Stimulated activated CD8-positive, alpha-beta memory T cell treated with anti-CD3 and anti-CD28 coated beads, Interleukin-12 subunit alpha, Interleukin-12 subunit beta, amount 100 ng/mL, for 24 hours (primary cell): ENCODE results near the gene TMEM74B.
"Not testable (repeated sequence)": the region's sequence is repeated elsewhere in the genome, so short reads cannot be mapped to it uniquely, and the experiment has no call there.

ENCODE experiments used
- DNase-seq: peaks from one replicate; pipeline ENCODE4 v3.0.0-alpha.2; 2020; ENCODE audit errors: extremely low read depth

Gene TMEM74B

GRCh38 chr20:1180949-1181348 lies 3.8 kb downstream of the TMEM74B start:
- DNase-seq, result no peak

GRCh38 chr20:1178623-1179022 lies 6.2 kb downstream of the TMEM74B start:
- DNase-seq, result no peak

- no peak for DNase-seq
These were observed 6.7 kb downstream of the TMEM74B start for GRCh38 chr20:1178103-1178502.

GRCh38 chr20:1177680-1178079 lies 7.1 kb downstream of the TMEM74B start:
- DNase-seq, result no peak

GRCh38 chr20:1174787-1175186 lies 10.0 kb downstream of the TMEM74B start:
- no peak for DNase-seq

GRCh38 chr20:1173698-1174097 lies 11.1 kb downstream of the TMEM74B start:
- DNase-seq, result no peak

- DNase-seq, result no peak
These were observed 13.2 kb downstream of the TMEM74B start for GRCh38 chr20:1171461-1172093.

- DNase-seq, result no peak
These were observed 15.6 kb downstream of the TMEM74B start for GRCh38 chr20:1169224-1169623.

- no peak for DNase-seq
These were observed 17.6 kb downstream of the TMEM74B start for GRCh38 chr20:1166948-1167720.

GRCh38 chr20:1165941-1166340 lies 18.8 kb downstream of the TMEM74B start:
- DNase-seq, result no peak

GRCh38 chr20:1165521-1165920 lies 19.3 kb downstream of the TMEM74B start:
- DNase-seq, result no peak

- no peak for DNase-seq
These were observed 19.9 kb downstream of the TMEM74B start for GRCh38 chr20:1164871-1165270.

- DNase-seq, result no peak
These were observed 21.1 kb downstream of the TMEM74B start for GRCh38 chr20:1163653-1164052.

GRCh38 chr20:1163105-1163504 lies 21.7 kb downstream of the TMEM74B start:
- no peak for DNase-seq

- no peak for DNase-seq
These were observed 23.8 kb downstream of the TMEM74B start for GRCh38 chr20:1160991-1161390.

- no peak for DNase-seq
These were observed 24.3 kb downstream of the TMEM74B start for GRCh38 chr20:1160496-1160895.

GRCh38 chr20:1155342-1155741 lies 29.4 kb downstream of the TMEM74B start:
- DNase-seq, result no peak

GRCh38 chr20:1154691-1155090 lies 30.1 kb downstream of the TMEM74B start:
- DNase-seq, result no peak

GRCh38 chr20:1154226-1154625 lies 30.6 kb downstream of the TMEM74B start:
- no peak for DNase-seq

GRCh38 chr20:1150968-1151367 lies 33.8 kb downstream of the TMEM74B start:
- DNase-seq, result no peak

GRCh38 chr20:1150218-1150617 lies 34.6 kb downstream of the TMEM74B start:
- DNase-seq, result no peak

GRCh38 chr20:1149812-1150211 lies 35.0 kb downstream of the TMEM74B start:
- DNase-seq, result not testable (repeated sequence)

- DNase-seq, result no peak
These were observed 37.8 kb downstream of the TMEM74B start for GRCh38 chr20:1146957-1147356.
